DMS 273 (cell line): Measurements from ENCODE around the gene CAMK2B.
"Not testable (repeated sequence)": the region's sequence is repeated elsewhere in the genome, so short reads cannot be mapped to it uniquely, and the experiment has no call there.

Experiments
- DNase-seq: peaks from one replicate; lab custom pipeline; 2025; ENCODE audit not compliant: unreplicated experiment; lab: John Stamatoyannopoulos, UW

CAMK2B gene

DNA sequence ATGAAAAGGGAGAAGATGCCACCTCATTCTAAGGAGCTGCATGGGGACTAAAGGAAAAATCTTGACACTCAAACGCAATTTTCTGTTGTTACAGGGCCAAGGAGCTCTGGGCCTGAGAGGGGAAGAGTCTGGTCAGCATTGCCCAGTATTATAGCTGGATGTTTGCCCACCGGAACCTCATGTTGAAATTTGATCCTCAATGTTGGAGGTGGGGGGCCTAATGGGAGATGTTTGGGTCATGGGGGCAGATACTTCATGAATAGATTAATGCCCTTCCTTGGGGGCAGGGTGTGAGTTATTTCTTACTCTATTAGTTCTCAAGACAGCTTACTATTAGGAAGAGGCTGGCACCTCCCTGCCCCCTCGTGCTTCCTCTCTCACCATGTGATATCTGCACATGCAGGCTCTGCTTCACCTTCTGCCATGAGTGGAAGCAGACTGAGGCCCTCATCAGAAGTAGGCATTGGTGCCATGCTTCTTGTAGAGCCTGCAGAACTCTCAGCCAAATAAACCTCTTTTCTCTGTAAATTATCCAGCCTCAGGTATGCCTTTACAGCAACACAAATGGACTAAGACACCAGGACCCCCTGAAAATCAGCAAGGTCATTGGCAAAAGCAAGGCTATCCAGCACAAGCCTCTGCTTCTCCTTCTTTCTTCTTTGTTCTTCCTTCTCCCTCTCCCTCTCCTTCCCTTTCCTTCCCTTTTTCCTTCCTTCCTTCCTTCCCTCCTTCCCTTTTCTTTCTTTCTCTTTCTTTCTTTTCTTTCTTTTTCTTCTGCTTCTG, 151.3 kb downstream of the CAMK2B start:
- DNase-seq: no peak

- peak; percentile 62 for DNase-seq
Measured at GRCh38 chr7:44172803-44173424, 152.5 kb downstream of the CAMK2B start.

DNA sequence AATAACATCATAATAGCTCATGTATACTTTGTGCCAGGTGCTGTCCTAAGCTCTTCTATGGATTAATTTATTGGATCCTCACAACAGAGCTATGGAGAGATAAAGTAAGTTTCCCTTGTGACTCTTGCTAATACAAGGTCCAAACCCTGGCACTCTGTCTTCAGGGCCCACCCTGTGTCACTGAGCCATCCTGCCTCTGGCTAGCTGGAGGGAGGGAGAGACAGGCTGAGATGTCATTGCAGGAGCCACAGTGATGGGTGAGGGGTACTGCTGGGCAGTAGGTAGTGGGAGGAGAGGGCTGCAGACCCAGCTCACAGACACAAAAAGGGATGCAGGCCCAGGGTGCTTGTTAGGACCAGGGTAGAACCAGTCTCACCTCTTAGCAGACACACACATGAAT, 153.0 kb downstream of the CAMK2B start:
- no peak for DNase-seq

- not testable (repeated sequence) for DNase-seq
Measured at GRCh38 chr7:44171901-44172300, 153.5 kb downstream of the CAMK2B start.

DNA sequence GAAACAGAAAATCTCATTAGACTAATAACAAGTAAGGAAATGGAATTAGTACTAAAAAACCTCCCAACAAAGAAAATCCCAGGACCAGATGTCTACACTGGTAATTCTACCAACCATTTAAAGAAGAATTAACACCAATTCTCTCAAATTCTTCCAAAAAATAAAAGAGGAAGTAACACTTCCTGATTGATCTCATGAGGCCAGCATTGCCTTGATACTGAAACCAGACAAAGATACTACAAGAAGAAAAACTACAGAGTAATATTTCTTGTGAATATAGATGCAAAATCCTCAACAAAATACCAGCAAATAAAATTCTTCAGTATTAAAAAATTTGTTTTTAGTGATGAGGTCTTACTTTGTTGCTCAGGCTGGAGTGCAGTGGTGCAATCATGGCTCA, 157.5 kb downstream of the CAMK2B start:
- DNase-seq: no peak
